CMK (cell line): Measurements from ENCODE around the gene TUBD1.
"Not testable (repeated sequence)": the region's sequence is repeated elsewhere in the genome, so short reads cannot be mapped to it uniquely, and the experiment has no call there.

Experiments used
- DNase-seq: peaks from one replicate; pipeline ENCODE4 v3.0.0-alpha.2; 2010; ENCODE audit warnings: low read depth

The TUBD1 gene

DNA sequence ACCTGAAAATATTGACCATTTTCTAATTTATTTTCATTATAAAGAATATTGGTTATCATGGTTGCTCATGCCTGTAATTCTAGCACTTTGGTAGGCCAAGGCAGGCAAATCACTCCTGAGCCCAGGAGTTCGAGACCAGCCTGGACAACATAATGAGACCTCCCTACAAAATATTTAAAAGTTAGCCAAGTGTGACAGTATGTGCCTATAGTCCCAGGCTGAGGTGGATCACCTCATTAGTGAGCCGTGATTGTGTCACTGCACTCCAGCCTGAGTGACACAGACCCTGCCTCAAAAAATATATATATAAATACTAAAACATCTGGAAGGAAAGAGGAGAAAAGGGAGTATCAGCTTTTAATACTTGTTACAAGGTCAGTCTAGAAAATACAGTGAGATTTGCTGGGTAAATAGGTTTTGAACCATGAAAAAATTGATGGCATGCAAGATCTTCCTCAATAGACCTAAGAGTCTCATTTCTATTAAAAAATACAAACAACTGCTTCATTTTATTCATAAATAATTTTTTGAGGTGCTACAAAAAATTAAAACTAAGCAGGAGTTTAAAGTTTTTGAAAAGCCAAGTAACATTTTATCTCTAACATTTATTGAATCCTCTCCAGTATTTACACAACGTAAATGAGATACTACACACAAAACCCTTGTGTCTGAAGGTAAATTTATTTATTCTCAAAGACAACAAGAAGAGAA lies 47.7 kb downstream of the TUBD1 start:
- DNase-seq: no peak

DNA sequence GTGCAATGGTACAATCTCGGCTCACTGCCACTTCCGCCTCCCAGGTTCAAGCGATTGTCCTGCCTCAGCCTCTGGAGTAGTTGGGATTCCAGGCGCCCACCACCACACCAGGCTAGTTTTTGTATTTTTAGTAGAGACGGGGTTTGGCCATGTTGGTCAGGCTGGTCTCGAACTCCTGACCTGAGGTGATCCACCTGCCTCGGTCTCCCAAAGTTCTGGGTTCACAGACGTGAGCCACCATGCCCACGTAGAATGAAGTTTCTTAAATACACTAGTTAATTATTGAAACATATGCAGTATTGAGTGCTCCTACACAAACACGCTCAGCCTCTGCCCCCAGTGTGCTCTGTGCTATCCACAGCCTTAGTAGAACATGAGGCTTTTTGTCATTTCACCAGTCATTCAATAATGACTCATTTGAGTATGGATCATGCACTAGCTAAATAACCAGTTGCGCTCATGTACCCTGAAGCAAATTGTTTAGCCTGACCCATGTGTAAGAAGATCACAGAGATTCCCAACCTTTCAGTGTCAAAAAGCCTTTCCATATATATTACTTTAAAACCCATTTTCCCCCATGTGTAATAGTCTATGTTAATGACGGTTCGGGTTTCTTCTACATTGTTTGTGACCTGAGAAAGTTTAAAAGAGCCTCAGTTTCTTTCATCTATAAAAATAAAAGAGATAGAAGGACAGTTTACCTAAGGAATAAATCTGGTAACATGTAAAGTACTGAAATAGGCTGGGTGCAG lies 49.7 kb downstream of the TUBD1 start:
- DNase-seq: no peak

DNA sequence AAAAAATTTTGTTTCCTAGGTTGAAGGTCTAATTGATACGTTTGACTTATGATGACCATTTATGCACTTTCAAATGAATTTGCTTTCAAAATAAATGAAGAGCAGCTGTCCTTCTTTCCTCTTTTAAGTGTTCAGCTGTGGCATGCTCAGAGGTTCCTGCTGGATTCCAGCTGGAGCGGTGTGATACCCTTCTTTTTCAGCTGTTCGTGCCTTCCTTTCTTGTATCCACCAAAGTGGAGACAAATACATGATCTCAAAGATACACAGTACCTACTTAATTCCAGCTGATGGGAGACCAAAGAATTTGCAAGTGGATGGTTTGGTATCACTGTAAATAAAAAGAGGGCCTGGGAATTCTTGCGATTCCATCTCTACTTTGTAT lies 50.9 kb downstream of the TUBD1 start:
- DNase-seq: not testable (repeated sequence)

- not testable (repeated sequence) for DNase-seq
Measured at GRCh38 chr17:59841091-59841881, 51.5 kb downstream of the TUBD1 start.

DNA sequence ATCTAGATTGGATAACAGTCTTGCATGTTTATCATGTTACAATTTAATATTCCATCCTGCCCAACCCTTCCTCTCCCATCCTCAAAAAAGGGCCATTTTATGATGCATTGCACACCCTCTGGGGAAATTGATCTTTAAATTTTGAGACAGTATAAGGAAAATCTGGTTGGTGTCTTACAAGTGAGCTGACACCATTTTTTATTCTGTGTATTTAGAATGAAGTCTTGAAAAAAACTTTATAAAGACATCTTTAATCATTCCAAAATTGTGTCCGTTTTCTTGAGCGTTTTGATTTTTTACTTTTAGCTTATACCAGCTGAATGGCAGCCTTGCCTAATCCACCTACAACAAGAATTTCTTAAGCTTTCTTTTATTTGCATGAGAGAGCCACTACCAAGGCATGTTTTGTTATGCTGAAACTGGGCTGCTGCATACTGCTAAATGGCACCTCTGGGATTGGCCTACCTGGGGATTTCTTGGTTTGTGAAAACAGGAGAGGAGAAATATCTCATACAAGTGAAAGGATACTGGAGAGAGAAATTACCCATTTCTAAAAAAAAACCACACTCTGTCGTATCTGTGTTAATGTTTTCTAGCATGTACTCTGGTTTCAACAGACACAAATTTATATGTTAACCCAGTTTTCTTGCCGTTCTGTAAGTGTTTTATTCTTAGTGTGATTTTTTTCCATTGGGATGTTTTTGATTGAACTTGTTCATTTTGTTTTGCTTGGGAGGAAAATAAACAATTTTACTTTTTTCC lies 52.2 kb downstream of the TUBD1 start:
- DNase-seq: no peak

DNA sequence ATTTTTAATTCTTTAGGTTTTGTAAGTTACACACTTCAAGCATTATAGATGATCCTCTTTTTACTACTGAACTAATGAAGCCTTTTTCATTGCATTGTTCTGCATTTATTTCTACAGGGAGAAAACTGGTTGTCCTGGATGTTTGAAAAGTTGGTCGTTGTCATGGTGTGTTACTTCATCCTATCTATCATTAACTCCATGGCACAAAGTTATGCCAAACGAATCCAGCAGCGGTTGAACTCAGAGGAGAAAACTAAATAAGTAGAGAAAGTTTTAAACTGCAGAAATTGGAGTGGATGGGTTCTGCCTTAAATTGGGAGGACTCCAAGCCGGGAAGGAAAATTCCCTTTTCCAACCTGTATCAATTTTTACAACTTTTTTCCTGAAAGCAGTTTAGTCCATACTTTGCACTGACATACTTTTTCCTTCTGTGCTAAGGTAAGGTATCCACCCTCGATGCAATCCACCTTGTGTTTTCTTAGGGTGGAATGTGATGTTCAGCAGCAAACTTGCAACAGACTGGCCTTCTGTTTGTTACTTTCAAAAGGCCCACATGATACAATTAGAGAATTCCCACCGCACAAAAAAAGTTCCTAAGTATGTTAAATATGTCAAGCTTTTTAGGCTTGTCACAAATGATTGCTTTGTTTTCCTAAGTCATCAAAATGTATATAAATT lies 53.0 kb downstream of the TUBD1 start:
- no peak for DNase-seq

- no peak for DNase-seq
Measured at GRCh38 chr17:59838052-59838916, 54.5 kb downstream of the TUBD1 start.

DNA sequence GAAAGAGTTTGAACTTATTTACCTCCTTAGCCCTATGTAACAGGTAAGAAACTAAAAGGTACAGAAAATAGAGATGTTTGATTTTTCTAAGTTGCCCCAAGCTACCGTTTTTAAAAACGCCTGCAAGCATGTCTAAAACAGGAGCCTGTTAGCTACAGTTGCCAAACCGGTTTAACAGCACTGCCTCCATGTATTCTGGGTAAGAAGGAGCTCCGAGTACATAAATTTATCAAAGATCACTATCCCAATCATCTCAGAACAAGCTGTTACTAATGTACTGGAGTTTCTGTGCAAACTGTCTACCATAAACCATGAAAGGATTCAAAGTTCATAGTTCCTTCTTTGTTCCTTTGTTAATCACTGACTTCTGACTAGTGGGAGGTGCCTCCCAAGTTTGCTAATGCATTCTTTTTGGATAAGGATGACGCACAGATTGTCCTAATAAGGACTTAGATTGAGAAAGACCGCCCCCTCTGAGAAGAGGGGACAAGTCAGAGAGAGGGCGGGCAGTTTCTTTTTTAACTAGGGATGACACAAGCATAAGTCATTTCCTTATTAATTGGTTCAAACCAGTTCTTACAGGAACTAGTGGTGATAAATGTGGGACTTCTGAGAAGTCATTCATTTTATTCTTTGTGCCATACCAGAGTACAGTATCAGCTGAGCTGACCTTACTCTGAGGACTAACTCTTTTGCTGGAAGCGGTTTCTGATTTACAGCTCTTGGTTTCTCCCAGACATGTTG lies 55.3 kb downstream of the TUBD1 start:
- peak; percentile 77 for DNase-seq

DNA sequence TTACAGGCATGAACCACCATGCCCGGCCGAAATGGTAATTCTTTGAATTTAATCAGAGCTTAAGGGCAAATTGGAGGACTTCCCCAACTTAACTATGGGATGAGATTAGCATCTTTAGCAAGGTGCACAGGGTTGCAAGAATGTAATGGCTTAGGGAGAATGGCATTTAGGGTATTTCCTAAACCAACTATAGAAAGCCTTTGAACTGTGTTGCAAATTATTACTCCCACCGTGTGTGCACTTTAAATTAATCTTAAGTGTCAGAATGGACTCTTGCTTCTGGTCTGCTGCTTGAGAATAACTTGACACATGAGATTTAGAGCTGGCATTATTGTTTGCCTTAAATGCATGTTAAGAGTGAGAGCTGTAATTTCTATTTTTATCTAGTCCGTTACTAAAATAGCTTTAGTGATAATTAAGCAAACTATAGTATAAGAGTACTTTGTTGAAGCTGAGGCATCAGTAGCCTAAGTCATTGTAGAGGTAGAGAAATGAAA lies 59.8 kb downstream of the TUBD1 start:
- DNase-seq: no peak

DNA sequence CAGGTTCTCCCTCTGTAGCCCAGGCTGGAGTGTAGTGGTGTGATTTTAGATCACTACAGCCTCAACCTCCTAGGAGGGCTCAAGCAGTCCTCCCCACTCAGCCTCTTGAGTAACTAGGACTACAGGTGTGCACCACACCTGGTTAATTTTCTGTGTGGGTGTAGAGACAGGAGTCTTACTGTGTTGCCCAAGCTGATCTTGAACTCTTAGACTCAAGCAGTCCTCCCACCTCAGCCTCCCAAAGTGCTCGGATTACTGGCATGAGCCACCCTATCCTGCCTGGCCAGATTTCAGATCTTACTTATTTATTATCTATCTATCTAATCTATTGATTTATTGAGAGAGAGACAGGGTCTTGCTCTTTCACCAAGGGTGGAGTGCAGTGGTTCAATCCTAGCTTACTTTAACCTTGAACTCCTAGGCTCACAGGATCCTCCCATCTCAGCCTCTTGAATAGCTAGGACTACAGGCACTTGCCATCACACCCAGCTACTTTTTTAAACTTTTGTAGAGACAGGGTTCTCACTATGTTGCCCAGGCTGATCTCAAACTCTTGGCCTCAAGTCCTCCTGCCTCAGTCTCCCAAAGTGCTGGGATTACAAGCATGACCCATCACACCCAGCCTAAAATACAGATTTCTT lies 61.8 kb downstream of the TUBD1 start:
- no peak for DNase-seq

- DNase-seq: no peak
Measured at GRCh38 chr17:59830007-59830630, 62.6 kb downstream of the TUBD1 start.

- DNase-seq: peak; percentile 52
Measured at GRCh38 chr17:59829217-59830006, 63.3 kb downstream of the TUBD1 start.

GRCh38 chr17:59828819-59829216 lies 63.9 kb downstream of the TUBD1 start:
- DNase-seq: not testable (repeated sequence)

GRCh38 chr17:59828478-59828760 lies 64.3 kb downstream of the TUBD1 start:
- DNase-seq: no peak

DNA sequence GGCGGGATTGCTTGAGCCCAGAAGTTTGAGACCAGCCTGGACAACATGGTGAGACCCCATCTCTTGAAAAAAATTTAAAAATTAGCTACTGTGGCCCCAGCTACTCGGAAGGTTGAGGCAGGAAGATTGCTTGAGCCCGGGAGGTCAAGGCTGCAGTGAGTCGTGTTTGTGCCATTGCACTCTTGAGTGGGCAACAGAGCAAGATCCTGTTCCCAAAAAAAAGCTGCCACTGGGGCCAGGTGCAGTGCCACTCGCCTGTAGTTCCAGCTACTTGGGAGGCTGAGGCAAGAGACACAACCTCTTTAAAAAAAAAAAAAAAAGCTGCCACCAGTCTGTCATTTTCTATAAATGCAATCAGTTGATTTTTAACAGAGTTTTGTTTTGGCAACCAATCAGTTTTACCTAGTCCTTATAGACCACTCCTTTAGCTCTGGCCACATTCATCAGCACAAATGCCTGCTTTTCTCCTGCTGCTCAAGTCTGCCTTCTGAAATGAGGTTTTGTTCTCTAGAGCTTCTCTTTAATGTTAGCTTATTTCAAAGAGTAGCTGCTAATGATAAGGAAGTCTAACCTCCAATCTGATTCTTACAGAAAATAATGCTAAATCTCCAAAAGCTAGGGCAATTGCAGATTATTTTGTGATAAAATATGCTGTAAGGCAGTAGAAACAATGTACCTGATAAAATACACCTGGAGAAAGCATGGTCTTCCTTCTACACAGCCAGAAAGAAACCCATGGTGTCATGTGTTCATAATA lies 64.8 kb downstream of the TUBD1 start:
- DNase-seq: no peak

- DNase-seq: no peak
Measured at GRCh38 chr17:59826706-59827453, 65.9 kb downstream of the TUBD1 start.
